NCI-H2107 treated with DMSO at 0.1 percent for 48 hours (cell line): ENCODE results near the gene SLC29A3.

Experiments used
- DNase-seq: peaks from one replicate; lab custom pipeline; 2025; ENCODE audit not compliant: unreplicated experiment; lab: John Stamatoyannopoulos, UW

SLC29A3 gene

DNA sequence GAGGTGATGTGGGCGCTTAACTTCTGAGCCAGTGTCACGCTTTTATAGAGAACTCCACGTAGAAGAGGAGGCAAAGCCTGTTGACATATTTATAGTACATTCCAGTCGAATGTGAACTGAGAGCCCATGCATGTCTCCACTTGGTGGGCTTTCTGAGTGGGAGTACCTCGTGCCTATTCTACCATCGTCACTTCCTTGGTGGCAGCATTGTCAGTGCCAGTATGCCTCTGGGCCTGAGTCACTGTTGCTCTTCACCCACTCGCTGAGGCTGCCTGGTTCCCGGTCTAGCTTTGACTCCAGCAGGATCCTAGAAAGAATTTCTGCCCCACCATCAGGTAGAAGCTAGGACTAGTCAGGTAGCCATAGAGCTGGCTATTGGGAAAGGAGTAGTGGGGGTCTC is 47.6 kb downstream of the SLC29A3 start:
- no peak for DNase-seq

DNA sequence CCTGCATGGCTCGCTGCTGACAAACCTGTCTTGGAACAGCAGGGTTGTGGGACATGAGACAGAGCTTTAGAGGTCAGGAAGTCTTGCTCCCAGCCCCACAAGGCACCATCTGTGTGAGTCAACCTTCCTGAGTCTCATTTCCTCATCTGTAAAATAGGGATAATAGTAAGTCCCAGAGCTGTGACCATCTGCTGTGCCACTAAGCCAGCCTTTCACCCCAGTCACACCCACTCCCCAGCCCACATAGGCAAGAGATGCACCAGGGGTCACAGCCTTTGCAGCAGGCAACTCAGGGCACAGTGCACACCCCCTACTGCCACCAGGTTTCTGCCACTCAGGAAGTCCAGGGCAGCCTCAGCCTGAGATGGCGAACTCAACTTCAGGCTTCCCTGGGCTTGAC is 48.2 kb downstream of the SLC29A3 start:
- no peak for DNase-seq

DNA sequence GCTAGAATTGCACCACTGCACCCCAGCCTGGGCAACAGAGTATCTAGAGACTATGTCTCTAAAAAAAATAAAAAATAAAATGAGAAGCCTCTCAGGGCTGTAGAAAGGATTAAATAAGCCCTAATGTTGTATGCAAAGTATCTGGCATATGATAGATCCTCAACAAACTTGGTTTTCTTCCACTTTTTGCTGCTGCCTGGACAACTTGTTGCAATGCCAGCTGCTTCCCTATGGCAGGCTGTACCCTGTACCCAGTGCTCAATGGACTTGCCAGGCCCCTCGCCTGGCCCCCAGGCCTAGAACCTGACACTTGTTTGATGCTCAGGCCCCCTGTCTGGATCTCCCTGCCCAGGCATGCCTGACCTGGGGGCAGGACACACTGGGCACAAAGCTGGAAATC is 49.1 kb downstream of the SLC29A3 start:
- no peak for DNase-seq

DNA sequence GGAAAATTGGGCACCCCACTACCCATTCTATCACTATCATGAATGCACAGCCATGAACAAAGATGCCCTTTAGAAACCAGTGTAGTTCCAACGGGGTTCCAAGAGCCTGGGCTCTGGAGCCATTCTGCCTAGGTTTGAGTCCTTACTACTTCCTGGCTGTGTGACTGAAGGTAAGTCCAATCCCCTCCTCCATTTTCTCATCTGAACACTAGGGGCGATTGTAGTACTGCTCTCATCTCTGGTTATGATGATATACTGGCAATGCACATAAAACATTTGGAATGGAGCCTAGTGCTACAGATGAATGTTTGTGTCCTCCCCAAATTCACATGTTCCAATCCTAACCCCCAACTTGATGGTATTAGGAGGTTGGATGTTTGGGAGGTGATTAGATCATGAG is 49.6 kb downstream of the SLC29A3 start:
- DNase-seq = no peak

DNA sequence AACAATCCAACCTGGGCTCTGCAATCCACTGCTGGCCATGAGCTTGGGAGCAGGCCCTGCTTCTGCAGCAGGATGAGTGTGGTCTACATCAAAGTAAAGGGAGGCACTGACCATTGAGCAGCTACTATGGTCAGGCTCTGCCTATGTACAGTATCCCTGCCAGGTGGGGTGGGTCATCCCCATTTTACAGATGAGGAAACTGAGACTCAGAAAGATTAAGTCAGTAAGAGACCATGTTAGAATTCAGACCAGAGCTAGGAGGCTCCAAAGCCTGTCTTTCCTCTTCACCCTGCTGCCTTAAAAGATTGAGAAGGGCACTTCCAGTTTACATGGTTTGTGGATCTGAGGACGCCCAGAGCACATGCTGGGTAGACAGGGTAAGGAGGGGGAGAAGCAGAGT is 50.5 kb downstream of the SLC29A3 start:
- no peak for DNase-seq

DNA sequence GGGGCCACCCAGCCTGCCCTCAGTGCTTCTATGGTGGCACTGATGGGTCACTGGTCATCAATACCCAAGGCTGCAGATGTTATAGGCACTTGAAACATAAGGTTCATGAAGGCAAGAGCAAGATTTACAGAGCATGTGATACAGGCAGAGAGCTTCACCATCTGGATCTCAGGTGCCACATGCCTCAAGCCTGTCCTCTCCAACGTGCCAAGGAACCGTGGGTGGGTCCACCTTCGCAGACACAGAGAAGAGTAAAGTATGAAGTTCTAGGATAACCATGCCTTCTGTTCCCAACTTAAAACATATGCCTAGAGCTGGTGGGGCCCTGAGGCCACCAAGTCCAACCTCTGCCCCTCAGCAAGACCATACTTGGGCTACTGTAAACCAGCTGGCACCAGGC is 51.0 kb downstream of the SLC29A3 start:
- DNase-seq = no peak

DNA sequence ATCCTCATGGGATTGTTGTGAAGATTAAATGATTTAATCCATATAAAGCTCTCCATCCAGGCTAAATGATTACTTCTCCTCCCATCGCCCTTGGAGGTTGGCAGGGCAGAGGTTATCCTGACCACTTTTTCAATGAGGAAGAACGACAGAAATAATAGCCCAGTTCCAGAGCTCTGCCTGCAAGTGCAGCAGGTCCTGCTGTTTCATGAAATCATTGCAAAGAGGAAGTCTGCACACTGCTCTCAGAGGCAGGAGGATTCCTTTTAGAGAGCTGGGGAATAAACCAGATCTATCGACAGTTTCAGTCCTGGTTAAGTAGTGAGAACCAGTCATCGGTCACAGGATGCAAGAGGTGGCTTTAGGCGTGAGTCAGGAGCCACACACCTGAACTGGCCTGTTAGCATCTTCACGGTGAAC is 52.7 kb downstream of the SLC29A3 start:
- no peak for DNase-seq

DNA sequence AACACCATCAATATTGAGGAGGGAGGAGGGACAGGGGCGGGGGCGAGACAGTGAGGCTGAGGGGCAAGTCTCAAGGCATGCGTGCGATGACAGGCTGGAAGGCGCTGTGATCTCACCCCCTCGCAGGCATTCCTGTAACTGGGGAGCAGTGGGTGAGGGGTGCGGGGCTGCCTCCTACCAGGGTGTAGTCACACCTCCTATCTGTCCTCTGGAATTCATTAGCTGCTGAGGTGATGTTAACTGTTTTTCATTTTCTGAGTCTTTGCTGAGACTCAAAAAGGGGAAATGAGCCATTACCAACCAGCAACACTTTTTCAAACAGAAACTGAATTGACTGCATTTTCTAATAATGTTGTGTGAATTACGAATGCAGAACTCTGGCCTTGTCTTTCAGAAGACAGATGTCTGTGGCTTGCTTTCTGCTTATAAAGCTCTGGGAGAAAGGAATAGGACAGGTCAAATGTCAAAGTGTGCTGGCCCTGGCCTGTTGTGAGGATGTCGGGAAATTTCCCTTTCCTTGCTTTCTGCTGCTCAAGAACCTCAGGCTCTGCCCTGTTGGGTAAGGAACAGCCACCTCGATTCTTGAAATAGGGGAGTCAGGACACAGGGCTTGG is 53.9 kb downstream of the SLC29A3 start:
- no peak for DNase-seq

DNA sequence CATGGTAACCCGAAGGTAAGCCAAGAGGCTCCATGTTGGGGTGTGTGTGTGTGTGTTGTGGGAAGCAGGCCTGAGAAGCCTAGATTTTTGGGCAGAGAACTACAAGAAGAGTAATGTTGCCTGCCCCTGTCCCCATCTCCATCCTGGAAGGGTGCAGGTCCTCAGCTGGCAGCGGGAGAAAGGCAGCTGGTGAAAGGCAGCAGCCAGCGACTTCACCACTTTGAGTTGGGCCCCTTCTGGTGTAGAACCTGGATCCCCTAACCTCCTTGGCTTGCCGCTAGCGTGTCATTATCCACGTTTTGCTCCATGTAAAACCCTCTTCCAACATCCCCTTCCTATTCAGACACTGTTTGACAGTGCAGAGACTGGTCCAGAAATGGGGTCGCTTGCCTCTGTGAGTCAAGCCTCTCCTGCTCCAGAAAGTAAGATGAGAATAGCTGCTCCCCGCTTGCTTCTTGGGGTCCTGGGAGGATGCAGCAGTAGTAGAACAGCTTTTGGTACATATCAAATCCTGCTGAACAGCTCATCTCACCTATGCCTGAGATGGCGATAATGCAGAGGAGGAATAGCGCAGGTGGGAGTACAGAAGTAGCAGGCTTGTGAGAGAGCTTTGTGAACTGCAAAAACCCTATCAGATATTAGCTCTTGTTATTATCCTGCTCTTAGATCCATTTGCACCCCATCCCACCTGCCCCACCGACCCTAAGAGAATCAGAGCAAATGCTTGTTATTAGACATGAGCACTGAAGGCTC is 55.6 kb downstream of the SLC29A3 start:
- no peak for DNase-seq

DNA sequence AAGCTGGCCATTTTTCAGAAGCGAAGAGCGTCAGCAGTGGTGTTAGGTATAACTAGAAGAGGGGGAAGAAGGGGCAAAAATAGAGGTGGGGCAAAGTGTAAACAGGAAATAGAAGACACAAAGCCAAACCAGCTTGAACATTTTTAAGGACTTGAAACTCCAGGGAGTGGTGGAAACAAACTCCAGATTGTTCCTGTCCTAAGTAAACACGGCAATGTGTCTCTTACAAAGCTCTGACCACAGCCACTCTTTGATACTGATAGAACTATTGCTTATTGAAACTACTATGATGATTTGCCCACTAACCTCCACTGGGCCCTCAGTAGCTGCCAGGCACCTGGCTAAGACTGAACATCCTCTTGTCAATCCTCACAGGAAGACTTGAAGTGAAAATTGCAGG is 56.9 kb downstream of the SLC29A3 start:
- DNase-seq = no peak

DNA sequence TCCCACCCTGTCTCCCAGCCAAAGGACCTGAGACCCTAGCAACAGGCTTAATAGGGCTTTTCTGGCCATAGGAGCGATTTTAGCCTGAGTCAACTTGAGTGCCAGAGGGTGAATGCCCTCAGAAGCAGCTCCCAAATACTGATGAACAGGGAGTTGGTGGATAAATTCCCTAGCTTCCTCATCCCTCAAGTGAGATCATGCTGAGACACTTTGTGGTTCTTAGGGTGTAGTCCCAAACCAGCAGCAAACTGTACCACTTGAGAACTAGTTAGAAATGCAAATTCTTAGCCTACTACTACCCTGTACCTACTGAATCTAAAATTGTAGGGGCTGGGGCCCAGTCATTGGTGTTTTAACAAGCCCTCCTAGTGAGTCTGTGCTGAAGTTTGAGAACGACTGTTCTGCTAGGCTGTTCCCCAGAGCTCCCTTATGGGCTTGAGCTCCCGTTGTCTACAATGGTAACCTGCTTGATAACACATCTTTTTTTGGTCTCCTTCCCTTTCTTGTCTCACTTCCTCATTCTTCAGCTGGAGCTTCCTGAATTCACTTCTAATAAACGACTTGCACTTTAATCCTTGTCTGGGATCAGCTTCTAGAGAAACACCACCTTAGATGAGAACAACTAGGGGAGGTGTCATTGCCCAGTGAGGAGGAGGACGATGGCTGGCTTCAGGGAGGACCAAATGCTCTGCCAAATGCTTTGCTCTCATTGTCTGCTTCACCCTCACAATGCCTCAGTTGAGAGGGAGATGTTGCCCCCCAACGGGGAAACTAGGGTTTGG is 59.5 kb downstream of the SLC29A3 start:
- no peak for DNase-seq

DNA sequence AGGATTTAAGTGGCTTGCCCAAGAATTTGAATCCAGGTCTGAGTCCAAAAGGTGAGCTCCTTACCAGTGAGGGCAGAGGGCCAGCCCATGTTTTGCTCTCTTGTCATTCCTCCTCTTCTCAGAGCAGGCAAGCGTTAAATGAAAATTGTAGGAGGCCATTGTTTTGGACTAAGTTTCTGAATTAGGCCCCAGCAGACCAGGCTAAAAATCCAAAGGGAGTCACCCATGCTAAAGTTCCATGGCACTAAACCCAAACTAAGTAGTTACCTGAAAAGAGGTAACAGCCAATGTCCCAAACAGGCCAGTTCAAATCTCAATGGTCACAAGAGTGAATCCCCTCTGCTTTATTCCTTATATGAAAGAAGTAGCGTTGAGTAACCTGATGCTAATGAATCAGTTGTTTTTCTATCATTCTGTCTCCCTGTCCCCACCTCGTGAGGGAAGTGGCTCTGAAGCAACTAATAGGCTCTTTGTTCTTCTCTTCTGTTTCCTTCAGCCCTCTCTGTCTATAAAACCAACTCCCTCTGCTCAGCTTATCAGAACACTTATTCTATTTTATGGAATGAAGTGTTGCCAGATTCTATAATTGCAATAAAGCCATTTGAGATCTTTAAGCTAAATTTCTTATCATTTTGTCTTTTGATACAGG is 60.2 kb downstream of the SLC29A3 start:
- no peak for DNase-seq

DNA sequence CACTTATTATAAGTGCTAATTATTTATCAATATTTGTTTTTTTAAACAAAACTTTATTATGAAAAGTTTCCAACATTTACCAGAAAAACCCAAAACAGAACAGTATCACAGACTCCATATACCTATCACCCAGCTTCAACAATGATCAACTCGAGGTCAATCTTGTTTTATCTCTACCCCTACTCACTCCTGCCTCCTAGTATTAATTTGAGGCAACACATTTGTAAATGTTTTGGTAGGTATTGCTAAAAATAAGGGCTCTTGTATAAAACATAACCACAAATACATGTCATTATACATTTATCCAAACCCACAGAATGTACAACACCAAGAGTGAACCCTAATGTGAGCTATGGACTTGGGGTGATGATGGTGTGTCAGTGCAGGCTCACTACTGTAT is 61.8 kb downstream of the SLC29A3 start:
- DNase-seq = no peak

DNA sequence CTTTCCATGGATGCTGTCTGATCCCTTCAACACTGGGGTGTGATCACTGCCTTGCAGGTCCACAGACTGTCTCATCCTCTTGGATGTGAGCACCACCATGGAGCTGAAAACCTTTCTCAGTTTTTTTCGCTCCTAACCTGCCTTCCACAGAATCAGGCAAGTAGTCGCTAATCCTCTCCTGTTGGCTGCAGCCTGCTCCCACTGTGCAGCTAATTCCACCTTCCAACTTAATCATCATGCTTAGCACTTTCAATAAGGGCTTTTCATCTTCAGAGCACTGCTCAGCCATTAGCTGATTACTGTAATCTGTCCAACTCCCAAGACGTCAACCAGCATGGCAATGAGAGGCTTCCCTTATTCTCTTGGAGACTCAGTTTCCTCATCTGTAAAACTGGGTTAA is 62.6 kb downstream of the SLC29A3 start:
- DNase-seq = no peak

DNA sequence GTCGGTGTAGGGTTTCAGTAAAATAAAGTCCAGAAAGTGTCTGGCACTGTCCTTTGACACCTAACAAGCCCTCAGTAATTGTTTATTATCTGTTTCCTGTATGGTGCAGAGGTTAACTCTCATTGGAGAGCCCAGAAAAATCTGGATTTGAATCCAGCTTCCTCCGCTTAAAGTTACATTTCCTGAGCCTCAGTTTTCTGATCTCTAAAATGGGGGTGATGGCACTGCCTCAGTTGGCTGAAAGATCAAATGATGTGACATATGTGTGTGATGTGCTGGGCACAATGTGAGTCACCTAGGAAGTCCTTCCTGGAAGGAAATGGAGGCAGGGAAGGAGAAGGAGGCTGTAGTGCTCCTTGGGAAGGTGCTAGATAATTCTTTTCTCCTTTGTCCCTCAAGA is 63.0 kb downstream of the SLC29A3 start:
- DNase-seq = no peak

DNA sequence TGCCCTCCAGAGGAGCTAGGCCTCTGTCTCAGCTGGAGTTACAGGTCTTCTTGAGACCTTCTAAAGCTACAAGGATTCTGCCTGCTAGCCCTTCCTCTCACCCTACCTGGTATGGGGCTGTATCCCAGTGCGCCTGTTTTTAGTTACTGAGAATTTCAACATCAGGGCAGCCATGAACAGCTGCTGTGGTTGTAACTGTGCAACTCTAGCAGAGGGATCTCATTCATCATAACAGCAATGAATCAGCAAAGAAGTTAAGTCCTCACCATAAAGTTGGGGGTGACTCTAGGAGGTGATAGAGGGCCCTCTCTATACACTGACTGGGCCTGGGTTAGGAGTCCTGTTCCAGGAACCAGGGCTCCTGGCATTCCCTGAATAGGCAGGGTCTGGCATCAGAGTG is 63.7 kb downstream of the SLC29A3 start:
- no peak for DNase-seq

DNA sequence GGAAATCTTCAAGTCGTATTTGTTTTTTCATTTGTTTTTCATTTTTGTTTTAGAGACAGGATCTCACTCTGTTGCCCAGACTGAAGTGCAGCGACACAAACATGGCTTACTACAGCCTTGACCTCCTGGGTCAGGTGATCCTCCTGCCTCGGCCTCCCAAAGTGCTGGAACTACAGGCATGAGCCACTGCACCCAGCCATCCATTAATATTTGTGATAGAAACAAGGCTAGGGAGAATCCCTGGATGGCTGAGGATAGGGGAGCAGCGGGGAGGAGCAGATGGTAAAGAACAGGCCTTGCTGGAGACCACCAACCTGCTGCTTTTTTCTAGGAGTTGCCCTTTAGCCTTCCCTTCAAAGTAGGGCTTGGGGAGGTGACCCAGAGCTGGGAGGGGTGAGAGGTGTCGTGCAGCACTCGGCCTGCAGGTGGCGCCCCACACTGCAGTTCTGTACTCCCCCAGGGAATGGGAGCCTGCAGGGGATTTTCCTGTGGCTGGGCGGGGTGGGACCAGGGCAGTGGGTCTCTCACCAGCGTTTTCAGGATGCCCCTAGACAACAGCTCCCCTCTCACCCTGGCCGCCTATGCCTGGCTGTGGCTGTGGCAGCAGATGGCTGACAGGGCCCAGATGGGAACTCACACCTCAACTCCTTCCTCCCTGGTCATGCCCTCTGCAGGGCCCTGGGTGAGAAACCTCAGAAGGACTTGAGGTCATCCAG is 65.1 kb downstream of the SLC29A3 start:
- DNase-seq = no peak

DNA sequence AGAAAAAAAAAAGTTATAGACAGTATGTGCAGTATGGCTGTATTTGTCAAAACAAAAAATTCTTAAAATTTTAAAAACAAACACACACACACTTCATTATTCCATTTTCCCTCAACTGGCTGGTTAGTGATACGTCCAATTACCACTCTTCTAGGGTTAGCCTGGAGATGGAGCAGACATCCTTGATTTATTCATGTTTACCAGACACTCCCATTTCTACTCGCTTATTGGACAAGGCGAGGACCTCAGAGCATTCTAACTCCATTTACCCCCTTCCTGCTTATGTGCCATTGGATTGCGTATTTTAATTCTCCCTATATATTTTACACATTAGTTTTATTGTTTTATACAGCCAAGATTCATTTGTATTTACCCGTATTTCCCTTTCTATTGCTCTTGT is 69.1 kb downstream of the SLC29A3 start:
- no peak for DNase-seq

DNA sequence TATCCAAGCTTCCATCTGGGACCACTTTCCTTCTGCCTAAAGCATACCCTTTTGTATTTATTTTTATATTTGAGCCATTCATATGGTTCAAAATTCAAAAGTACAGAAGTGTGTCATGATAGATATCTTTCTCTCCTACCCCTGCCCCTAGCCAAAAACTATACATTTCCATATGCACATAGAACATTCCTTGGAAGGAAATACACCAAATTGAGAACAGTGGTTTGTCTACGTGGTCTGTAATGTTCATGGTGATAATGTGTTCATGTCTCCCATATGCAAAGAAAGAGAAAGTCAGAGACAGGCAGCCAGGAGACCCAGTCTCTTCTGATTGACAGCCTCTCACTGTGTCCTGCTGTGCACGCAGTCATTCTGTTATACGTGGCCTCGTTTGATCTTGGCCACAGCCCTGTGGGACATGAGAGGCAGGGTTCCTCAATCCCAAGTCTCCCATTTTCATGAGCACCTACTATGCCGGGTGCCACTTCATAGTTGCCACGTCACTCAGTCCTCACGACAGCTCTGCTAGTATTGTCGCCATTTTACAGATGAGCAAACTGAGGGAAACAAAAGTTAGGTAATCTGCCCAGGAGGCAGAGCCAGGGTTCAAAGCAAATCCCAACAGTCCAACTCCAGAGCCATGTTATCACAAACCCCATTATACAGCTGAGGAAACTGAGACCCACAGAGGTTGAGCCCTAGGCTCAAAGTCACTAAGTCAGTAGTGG is 69.7 kb downstream of the SLC29A3 start:
- no peak for DNase-seq

DNA sequence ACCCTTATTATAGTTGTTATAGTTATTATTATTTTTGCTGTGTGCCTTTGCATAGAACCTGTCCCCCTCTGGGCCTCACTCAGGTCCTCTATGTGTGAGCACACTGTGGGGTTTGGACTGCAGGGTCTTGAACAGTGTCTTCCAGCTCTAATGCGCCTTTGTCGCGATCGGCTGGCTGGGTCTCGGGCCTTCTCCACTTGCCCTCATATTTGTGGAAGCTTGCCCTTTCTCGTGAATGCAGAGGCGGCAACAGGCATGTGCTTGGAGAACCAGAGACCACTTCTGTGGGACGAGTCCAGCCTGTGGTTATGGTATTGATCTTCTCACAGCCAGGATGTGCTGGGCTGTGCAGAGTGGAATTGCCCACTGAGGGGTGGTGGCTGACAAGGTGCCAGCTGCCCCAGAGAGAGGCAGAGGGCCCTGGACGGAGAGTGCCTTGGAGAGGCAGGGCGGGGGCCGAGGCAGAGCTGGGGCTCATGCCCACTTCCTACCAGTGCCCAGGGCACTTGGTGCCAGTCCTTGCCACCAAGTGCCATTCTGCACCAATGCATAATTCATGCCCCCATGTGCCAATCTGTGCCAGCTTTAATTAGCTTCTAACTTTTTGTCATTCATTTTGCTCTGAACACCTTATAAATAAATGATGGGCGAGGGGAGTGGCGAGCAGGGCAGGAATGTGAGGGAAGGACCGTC is 70.9 kb downstream of the SLC29A3 start:
- no peak for DNase-seq
